Activated naive CD8-positive, alpha-beta T cell treated with anti-CD3 and anti-CD28 coated beads, Interleukin-2, amount 50 U/mL, for 24 hours (primary cell): ENCODE results near the gene OR2A7.
"Not testable (repeated sequence)": the region's sequence is repeated elsewhere in the genome, so short reads cannot be mapped to it uniquely, and the experiment has no call there.

Experiments
- ATAC-seq: fragments of 150-1000 bp; cut with Tn5 transposase; one replicate; pipeline ENCODE4 v1.10.0; 2021
- DNase-seq: peaks from one replicate; pipeline ENCODE4 v3.0.0; 2021
- H3K27ac Mint-ChIP-seq: one replicate; pipeline ENCODE4 v1.8.0; 2021; ENCODE audit warnings: mild to moderate bottlenecking, mixed read lengths
- H3K27me3 Mint-ChIP-seq: one replicate; pipeline ENCODE4 v1.8.0; 2021; ENCODE audit warnings: mixed read lengths
- H3K36me3 Mint-ChIP-seq: one replicate; pipeline ENCODE4 v1.8.0; 2021; ENCODE audit warnings: low read depth, mixed read lengths
- H3K4me1 Mint-ChIP-seq: one replicate; pipeline ENCODE4 v1.8.0; 2021; ENCODE audit warnings: mixed read lengths
- H3K4me3 Mint-ChIP-seq: one replicate; pipeline ENCODE4 v1.8.0; 2021; ENCODE audit warnings: mild to moderate bottlenecking, moderate library complexity, mixed read lengths
- H3K9me3 Mint-ChIP-seq: one replicate; pipeline ENCODE4 v1.8.0; 2021; ENCODE audit warnings: mixed read lengths

The OR2A7 gene

DNA sequence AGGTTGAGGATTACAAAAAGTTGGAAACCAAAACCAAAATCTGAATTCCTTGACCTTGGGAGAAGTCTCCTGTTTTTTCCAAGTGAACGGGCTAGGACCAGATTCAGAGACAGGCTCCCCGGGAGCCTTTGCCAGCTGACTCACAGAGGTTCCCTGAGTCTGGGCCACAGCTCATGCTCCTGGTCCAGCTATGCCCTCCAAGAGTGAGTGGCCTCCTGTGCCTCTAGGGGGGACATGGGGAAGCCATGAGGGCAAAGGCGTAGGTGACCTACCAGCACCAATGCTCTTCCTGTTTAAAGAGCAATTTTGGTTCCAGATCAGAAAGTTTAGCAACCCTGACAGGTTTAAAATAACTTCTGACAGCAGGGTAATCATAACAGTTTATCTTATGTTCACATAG is 35.8 kb downstream of the OR2A7 start:
- not testable (repeated sequence) for H3K36me3 Mint-ChIP-seq, ATAC-seq, H3K27ac Mint-ChIP-seq, H3K27me3 Mint-ChIP-seq, H3K9me3 Mint-ChIP-seq, H3K4me1 Mint-ChIP-seq, H3K4me3 Mint-ChIP-seq, DNase-seq

DNA sequence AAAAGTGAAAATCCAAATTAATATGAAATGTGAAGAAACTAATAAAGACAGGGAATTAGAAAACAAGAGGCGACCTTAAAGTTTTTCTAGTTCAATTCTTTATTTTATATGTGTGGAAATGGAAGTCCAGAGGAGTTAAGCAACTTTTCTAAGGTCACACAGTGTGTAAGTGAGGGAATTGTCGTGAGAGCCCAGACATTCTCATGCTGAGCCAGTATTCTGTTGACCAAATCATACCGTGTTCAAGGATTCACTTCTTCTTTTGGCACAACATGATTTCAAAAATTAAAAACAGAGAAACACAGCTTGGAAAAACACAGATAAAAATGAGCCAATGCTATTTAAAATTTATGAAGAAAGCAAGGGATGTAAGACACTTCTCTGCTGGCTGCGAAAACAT is 37.7 kb downstream of the OR2A7 start:
- not testable (repeated sequence) for H3K4me1 Mint-ChIP-seq, ATAC-seq, H3K27me3 Mint-ChIP-seq, H3K27ac Mint-ChIP-seq, H3K9me3 Mint-ChIP-seq, H3K36me3 Mint-ChIP-seq, DNase-seq, H3K4me3 Mint-ChIP-seq

DNA sequence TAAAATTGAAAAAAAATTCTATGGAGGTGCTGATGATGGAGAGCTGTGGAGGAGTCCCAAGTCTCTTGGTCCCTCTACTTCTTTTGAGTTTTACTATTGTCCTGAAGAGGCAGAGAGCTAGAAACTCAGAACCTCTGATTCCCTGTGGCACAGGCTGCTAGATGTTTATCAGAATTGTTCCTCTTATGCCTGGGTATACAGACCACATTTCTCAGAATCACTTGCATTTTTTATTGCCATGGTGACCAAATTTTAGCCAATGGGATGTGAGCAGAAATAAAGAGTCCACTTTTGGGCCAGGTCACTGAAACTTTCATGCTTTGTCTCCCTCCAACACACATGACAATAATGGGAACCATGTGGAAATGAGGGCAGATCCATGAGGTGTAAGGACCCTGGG is 40.9 kb downstream of the OR2A7 start:
- not testable (repeated sequence) for DNase-seq, H3K4me1 Mint-ChIP-seq, H3K4me3 Mint-ChIP-seq, H3K27ac Mint-ChIP-seq, ATAC-seq, H3K27me3 Mint-ChIP-seq, H3K36me3 Mint-ChIP-seq, H3K9me3 Mint-ChIP-seq

DNA sequence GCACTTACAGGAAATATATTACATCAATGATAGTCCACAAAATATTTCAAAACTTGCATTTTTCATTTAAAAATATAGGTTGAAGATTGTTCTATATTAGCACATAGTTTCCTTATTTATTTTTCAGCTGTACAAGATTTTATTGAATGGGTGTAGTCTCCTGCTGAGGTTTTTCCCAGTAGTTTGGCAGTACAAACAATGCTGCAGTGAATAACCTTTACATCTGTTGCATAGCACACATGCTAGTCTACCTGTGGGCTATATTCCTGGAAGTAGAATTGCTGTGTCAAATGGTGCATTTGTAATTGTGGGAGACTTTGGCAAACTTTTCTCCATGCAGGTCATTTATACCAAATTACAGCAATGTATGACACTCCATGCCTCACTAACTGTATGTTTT is 44.1 kb downstream of the OR2A7 start:
- not testable (repeated sequence) for ATAC-seq, H3K27me3 Mint-ChIP-seq, H3K4me3 Mint-ChIP-seq, DNase-seq, H3K4me1 Mint-ChIP-seq, H3K9me3 Mint-ChIP-seq, H3K27ac Mint-ChIP-seq, H3K36me3 Mint-ChIP-seq

DNA sequence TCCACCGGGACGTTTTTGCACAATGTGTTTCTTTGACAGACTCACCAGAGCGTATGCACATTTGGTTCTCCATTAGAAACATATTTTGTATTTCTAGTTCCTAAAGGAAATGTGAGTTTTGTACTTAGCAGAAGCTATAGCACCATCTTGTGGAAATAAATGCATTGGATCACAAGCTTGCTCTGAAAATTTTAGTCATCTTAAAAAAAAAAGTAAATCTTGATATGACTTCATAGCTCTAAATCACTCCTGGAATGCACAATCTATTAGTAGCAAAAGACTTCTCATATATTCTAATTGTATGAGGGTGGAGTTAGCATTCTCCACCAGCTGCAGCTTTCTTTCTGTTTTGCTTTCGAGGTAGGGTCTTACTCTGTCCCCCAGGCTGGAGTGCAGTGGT is 45.4 kb downstream of the OR2A7 start:
- ATAC-seq, result not testable (repeated sequence)

DNA sequence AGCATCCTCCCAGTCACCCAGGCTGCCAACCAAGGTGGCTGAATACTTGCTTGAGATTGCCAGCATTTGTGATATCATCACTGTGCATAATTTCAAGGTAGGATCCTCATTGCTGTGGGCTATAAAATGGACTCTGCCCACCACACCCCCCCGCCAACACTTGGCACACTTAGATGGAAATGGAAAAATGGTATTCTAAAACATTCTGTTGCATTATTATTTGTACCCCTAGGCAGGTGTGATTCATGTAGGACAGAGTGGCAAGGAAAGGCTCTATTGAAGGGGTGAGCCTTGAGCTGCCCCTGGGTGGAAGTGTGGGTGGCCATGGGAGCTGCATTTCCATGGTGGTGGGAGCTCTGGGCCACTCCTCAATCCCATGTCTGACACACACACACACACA is 46.0 kb downstream of the OR2A7 start:
- H3K9me3 Mint-ChIP-seq, H3K27me3 Mint-ChIP-seq, H3K4me3 Mint-ChIP-seq, H3K4me1 Mint-ChIP-seq, H3K27ac Mint-ChIP-seq, H3K36me3 Mint-ChIP-seq, ATAC-seq, DNase-seq: not testable (repeated sequence)

More for the DNA sequence above, 45.4 kb downstream of the OR2A7 start:
- H3K27me3 Mint-ChIP-seq, H3K9me3 Mint-ChIP-seq, H3K4me3 Mint-ChIP-seq, H3K27ac Mint-ChIP-seq, H3K4me1 Mint-ChIP-seq, DNase-seq, H3K36me3 Mint-ChIP-seq: not testable (repeated sequence)

DNA sequence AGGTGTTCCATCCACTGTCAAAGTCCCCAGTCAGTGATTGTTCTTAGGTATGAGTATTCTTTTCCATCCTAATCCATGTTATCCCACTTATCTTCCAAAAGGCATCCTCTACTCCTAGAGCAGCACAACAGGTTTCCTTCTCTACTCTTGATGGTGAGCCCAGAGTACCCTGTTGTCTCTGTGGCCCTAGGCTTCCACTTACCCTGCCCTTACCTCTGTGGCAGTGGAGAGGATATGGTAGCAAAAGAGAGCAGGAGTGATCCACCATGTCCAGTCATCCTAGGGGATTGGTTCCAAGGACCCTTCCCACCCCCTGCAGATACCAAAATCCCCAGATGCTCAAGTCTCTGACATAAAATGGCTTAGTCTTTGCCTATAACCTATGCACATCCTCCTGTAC is 47.4 kb downstream of the OR2A7 start:
- not testable (repeated sequence) for H3K4me3 Mint-ChIP-seq, DNase-seq, H3K9me3 Mint-ChIP-seq, H3K36me3 Mint-ChIP-seq, H3K27ac Mint-ChIP-seq, ATAC-seq, H3K4me1 Mint-ChIP-seq, H3K27me3 Mint-ChIP-seq
